GM19372 (cell line): ENCODE results near the gene NECTIN1.
"Not testable (repeated sequence)": the region's sequence is repeated elsewhere in the genome, so short reads cannot be mapped to it uniquely, and the experiment has no call there.

ENCODE experiments used
- ATAC-seq: cut with Tn5 transposase; IDR thresholded peaks from one replicate; pipeline ENCODE4 v1.9.1; 2021; ENCODE audit warnings: mild to moderate bottlenecking, low read depth, moderate library complexity; ENCODE audit not compliant: unreplicated experiment

The NECTIN1 gene

DNA sequence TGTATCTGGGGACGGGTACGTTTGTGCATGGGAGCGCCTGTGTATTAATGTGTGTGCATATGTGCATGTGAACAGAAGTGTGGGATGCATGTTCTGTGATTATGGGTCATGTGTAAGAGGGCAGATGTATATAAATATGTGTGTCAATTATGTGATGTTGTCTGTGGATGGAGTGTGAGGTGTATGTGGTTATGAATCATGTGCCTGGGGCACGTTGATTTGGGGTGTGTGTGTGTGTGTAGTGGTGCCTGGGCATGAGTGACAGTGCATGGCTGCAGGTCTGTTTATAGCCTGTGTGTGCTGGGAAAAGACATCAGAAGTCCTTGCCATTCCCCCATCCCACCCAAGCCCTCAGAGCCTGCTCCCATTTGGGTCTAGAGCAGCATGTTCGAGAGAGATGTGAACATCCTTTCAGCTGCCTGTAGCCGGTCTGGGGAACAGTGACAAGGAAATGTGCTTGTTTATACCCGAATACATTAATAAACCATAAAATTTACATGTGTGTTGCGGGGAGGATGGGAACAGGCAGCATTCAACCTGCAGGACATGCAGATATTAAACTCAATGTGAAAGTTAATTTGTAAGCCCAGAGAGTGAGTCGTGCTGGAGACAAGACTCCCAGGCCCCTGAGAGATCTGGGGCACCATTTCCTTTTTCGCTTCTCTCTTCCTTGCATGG is 129.0 kb downstream of the NECTIN1 start:
- ATAC-seq = no peak

DNA sequence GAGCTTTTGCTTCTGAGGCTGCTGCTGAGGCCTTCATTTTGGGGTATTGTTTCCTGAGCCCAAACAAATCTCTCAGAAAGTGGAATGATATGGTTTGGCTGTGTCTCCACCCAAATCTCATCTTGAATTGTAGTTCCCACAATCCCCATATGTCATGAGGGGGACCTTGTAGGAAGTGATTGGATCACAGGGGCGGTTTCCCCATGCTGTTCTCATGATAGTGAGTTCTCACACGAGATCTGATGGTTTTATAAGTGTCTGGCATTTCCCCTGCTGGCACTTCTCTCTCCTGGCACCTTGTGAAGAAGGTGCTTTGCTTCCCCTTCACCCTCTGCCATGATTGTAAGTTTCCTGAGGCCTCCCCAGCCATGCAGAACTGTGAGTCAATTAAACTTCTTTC is 133.1 kb downstream of the NECTIN1 start:
- ATAC-seq = not testable (repeated sequence)

DNA sequence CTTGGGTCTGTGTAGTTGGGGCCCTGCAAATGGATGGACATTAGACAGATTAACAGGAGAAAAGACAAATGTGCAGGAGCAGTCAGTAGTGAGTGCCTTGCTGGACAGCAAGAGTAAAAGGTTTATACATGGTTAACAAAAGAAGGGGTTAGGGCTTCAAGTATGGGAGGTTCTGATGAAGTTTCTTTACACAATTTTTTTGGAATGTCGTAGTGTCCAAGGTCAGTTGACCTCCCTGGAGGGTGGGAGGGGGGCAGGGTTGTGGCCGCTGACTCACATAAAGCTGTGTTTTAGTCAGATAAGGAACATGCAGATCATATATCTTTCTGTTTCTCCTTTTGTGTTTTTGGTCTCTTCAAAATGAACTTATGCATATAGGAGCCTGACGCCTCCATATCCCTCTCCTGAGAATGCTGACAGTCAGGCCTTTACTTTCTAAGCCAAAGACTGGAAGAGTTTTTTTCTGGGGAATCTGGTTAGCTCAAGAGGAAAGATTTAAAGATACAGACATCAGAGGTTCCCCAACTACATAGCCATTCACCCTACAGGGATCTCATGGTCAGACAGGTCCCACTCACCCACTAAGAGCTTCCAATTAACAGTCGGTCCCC is 134.3 kb downstream of the NECTIN1 start:
- no peak for ATAC-seq

DNA sequence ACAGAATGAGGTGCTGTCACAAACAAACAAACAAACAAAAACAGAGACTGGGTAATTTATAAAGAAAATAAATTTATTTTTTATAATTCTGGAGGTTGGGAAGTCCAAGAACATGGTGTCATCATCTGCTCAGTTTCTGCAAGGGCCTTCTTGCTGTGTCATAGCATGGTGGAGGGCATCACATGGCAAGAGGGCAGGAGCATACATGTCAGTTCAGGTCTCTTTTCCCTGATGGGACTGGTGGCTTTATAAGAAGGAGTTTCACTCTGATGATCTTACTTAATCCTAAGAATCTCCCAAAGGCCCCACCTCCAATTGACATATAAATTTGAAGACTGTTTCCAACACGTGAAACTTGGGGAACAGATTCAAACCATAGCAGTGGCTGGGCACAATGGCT is 135.7 kb downstream of the NECTIN1 start:
- ATAC-seq = no peak

DNA sequence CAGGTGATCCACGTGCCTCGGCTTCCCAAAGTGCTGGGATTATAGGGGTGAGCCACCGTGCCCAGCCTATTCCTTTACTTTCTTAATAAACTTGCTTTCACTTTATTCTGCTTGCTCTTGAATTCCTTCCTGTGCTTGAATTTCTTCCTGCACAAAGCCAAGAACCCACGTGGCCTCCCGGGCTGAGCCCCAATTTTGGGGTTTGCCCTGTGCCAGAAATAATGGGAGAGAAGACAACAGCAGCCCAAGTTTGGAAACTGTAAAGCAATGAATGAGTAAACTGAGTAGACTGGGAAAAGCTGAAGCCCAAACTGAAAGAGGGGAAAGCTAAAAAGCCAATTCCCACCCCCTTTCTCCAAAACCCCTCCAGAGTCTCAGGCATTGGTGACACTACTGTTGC is 136.4 kb downstream of the NECTIN1 start:
- no peak for ATAC-seq

DNA sequence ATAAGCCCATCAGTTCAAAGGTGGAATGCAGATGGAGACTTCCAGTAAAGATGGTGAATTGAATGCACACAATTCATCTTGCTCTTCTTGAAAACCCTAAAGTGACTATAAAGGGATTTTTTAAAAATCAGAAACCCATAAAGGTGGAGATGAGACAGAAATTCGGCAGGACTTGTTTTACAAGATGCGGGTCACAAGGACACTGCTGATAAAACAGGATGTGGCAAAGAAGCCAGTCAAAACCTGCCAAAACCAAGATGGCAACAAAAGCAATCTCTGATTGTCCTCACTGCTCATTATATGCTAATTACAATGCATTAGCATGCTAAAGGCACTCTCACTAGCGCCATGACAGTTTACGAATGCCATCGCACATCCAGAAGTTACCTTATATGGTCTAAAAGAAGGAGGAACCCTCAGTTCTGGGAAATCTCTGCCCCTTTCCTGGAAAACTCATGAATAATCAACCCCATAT is 137.1 kb downstream of the NECTIN1 start:
- no peak for ATAC-seq

DNA sequence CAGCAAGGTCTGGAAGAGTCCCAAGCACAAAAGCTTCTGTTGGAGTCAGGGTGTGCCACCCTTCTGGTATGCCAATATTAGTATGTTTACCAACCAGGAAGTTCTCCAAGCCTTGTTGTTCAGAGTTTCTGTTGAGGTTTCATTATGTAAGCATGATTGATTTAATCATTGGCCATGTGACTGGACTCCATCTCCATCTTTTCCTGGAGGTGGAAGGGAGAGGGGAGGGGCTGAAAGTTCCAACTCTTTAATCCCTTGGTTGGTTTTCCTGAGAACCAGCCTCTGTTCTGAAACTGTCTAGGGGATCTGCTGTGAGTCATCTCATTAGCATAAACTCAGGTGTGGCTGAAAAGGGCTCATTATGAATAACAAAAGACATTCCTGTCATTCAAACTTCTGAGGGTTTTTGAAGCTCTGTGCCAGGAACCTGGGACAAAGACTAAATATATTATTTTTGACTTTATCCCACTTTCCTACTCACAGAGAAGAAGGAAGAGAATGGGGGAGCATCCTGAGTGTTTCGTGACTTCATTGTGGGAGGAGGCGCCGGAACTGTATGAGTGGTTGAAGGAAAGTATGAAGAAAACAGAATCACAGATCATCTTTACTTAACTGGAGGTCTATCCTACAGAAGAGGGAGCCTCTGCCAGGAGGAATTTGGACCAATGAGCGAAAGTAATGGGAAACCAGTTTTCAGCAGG is 138.2 kb downstream of the NECTIN1 start:
- no peak for ATAC-seq

DNA sequence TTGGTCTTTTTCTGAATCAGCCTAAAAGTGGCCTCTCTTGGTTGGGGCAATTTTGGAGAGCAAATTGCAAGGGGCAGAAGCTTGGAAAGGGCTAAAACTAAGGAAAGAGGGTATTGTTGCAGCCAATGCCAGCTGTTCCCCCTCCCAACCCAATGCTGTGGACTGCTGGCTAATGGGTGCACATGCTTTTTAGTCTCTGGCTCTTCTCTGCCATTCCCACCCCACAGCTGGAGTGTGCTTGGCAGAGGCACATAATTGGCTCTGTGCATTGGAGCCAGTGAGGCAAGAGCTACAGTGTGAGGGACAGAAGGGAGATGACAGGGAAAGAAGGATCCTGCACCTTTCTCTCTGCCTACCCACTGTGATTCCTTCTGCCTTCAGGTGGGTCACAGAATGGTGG is 140.0 kb downstream of the NECTIN1 start:
- ATAC-seq = no peak
